Uterus (tissue), 4 donors: Measurements from ENCODE around the gene TMED8. TPM values are rescaled to one million over a fixed set of nuclear protein-coding genes. Genes with fewer than 3 reads are reported as not detected.
"Not testable (repeated sequence)": the region's sequence is repeated elsewhere in the genome, so short reads cannot be mapped to it uniquely, and the experiment has no call there.

ENCODE experiments used
- DNase-seq, 2 donors: peaks; one replicate each; pipeline ENCODE4 v3.0.0-alpha.2; 2019 to 2020
- H3K27ac ChIP-seq, 2 donors: fragments of 200-600 bp; sonication (generic); 1 replicate in 1 of 2; 2 replicates in 1 of 2; pipeline ENCODE4 v1.5.1; 2016 to 2018
- H3K27me3 ChIP-seq, 2 donors: fragments of 200-600 bp; sonication (generic); one replicate each; pipeline ENCODE4 v1.5.1; 2018 to 2019; ENCODE audit warnings: control low read depth in 1 of 2
- H3K36me3 ChIP-seq, 2 donors: fragments of 200-600 bp; sonication (generic); one replicate each; pipeline ENCODE4 v1.5.1; 2019; ENCODE audit warnings: control low read depth in 1 of 2
- H3K4me1 ChIP-seq, 2 donors: fragments of 200-600 bp; sonication (generic); one replicate each; pipeline ENCODE4 v1.5.1; 2018 to 2019; ENCODE audit warnings: control low read depth in 1 of 2
- H3K4me3 ChIP-seq, 2 donors: fragments of 200-600 bp; sonication (generic); 1 replicate in 1 of 2; 2 replicates in 1 of 2; pipeline ENCODE4 v1.5.1; 2018 to 2019; ENCODE audit warnings: mild to moderate bottlenecking in 1 of 2
- H3K9me3 ChIP-seq, 2 donors: fragments of 200-600 bp; sonication (generic); one replicate each; pipeline ENCODE4 v1.5.1; 2019; ENCODE audit warnings: control low read depth in 1 of 2
- CTCF ChIP-seq, 4 experiments: fragments of 200-600 bp in 2 of 4; fragments of 450-650 bp in 2 of 4; sonication (generic) in 2 of 4; IDR thresholded peaks; one replicate each; pipeline ENCODE4 v1.5.1; 2016 to 2019; ENCODE audit warnings: antibody characterized with exemption in 4 of 4, mild to moderate bottlenecking in 2 of 4, moderate library complexity in 1 of 4
- POLR2A ChIP-seq, 2 donors: fragments of 450-650 bp; IDR thresholded peaks; one replicate each; pipeline ENCODE4 v1.6.1; 2016; ENCODE audit warnings: antibody characterized with exemption in 2 of 2, mild to moderate bottlenecking in 1 of 2, moderate library complexity in 1 of 2
- intact Hi-C: fragments of 100-400 bp; cut with DNase I; formaldehyde crosslinking; loops from one replicate; pipeline ENCODE4 v1.15.1; 2023; ENCODE audit warnings: low total_unique reads
- total RNA-seq, 4 donors: library from RNA; depleted of rRNA in 3 of 4; stranded (reverse); fragments of >200 nt in 3 of 4; gene quantifications; one replicate each; pipeline versions ENCODE4 v1.1.0 to v1.2.4, GENCODE V29; 2014 to 2023
- donor health status: DM: yes; HTN: yes; CAD: no.

TMED8 gene
- total RNA-seq, 4 donors from 2014 or later: 4.4 to 16.6 (median 10.5) TPM

GRCh38 chr14:77319422-77319821 is 57.5 kb downstream of the TMED8 start:
- Histone ChIP-seq H3K4me3 (no peak overlapping the region), H3K9me3 (no peaks in the 10 kb centered on the region), H3K36me3 (no peaks in the 10 kb centered on the region), H3K27me3 (no peaks in the 10 kb centered on the region), H3K27ac (peak overlapping the region; percentile 98 to 99), H3K4me1 (peaks cover 3% of the 10 kb centered on the region in 2 donors)
- intact Hi-C loops: no loop called here
- TF ChIP-seq POLR2A (IDR thresholded peaks at IDR 0.05) (no peak), CTCF (IDR thresholded peaks at IDR 0.05) (no peak)
- no peak for DNase-seq

- intact Hi-C loops, H3K27ac ChIP-seq, H3K4me3 ChIP-seq: not testable (repeated sequence)
These were observed 58.1 kb downstream of the TMED8 start for GRCh38 chr14:77318756-77319155.

GRCh38 chr14:77318006-77318553 is 58.8 kb downstream of the TMED8 start:
- no peaks in the 10 kb centered on the region for H3K27me3 ChIP-seq
- no peaks in the 10 kb centered on the region for H3K9me3 ChIP-seq
- peaks cover 3 to 11% of the 10 kb centered on the region in 2 donors for H3K4me1 ChIP-seq
- H3K36me3 ChIP-seq: no peaks in the 10 kb centered on the region
- no peak overlapping the region for H3K4me3 ChIP-seq
- DNase-seq: no peak
- no peak overlapping the region for H3K27ac ChIP-seq
- no peak for TF ChIP-seq CTCF (IDR thresholded peaks at IDR 0.05)
- no peak for TF ChIP-seq POLR2A (IDR thresholded peaks at IDR 0.05)
- intact Hi-C loops: no loop called here

More at GRCh38 chr14:77318756-77319155, 58.1 kb downstream of the TMED8 start:
- not testable (repeated sequence) for DNase-seq, H3K27me3 ChIP-seq, H3K36me3 ChIP-seq, H3K4me1 ChIP-seq, H3K9me3 ChIP-seq

- Histone ChIP-seq H3K9me3 (no peaks in the 10 kb centered on the region), H3K4me1 (peaks cover 3 to 11% of the 10 kb centered on the region in 2 donors), H3K36me3 (no peaks in the 10 kb centered on the region), H3K4me3 (no peak overlapping the region), H3K27me3 (no peaks in the 10 kb centered on the region), H3K27ac (no peak overlapping the region)
- TF ChIP-seq POLR2A (IDR thresholded peaks at IDR 0.05) (no peak), CTCF (IDR thresholded peaks at IDR 0.05) (no peak)
- intact Hi-C loops: no loop called here
- DNase-seq: no peak
These were observed 60.0 kb downstream of the TMED8 start for GRCh38 chr14:77316872-77317301.

- Histone ChIP-seq H3K4me1 (peaks cover 3 to 11% of the 10 kb centered on the region in 2 donors), H3K27ac (peak overlapping the region; percentile 50 to 68)
- no peak for TF ChIP-seq CTCF (IDR thresholded peaks at IDR 0.05)
- no peak for TF ChIP-seq POLR2A (IDR thresholded peaks at IDR 0.05)
These were observed 60.7 kb downstream of the TMED8 start for GRCh38 chr14:77316195-77316505.

More at GRCh38 chr14:77316195-77316505, 60.7 kb downstream of the TMED8 start:
- H3K4me3 ChIP-seq: no peak overlapping the region
- no peaks in the 10 kb centered on the region for H3K27me3 ChIP-seq
- H3K36me3 ChIP-seq: no peaks in the 10 kb centered on the region
- intact Hi-C loops: no loop called here
- H3K9me3 ChIP-seq: no peaks in the 10 kb centered on the region
- DNase-seq: no peak
